HTR-8/SVneo (cell line): Measurements from ENCODE around the gene TAOK1.
"Not testable (repeated sequence)": the region's sequence is repeated elsewhere in the genome, so short reads cannot be mapped to it uniquely, and the experiment has no call there.

Source experiments
- DNase-seq: peaks from one replicate; pipeline ENCODE4 v3.0.0; 2011; ENCODE audit warnings: low spot score, mixed read lengths; ENCODE audit not compliant: insufficient read length
- FAIRE-seq: peaks from 2 replicates; lab custom pipeline; 2011; peaks lifted over from hg19 to GRCh38; lab: Jason Lieb, UNC

TAOK1 gene

DNA sequence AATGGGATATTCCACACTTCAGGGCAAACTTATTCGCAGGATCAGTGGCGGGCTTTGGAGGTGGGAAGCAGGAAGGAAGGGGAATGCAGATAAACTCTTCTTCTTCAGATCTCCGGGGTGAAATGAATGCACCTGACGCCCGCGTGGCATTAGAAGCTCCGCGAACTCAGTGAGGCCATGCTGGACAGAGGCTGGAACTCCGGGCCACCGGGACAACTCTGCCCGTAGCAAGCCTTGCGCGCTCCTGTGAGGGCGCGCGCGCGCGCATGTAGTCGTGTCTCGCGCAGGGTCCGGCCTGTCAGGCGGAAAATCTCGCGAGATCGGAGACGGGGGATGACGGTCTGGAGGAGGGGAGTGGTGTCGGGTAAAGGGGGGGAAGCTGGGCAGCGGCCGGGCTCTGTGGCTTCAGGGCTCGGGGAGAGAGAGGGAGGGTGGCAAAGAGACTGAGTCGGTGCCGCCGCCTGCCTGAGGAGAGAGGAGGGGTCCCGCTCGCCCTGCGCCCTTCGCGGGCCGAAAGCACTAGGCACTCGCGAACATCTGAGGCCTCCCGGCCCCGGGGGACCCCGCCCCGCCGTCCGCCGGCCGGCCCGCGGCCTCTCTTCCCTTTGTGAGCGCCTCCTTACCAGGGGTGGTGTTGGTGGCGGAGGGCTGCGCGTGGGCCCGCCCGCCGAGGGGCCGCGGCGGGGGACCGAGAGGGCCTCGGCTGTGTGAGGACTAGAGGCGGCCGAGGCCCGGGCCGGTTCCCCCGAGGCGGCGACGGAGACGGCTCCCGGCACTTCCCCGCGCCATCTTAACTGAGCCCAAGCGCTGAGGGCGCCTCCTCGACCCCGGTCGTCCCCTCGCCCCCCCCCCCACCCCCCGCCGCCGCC, at the start of gene TAOK1:
Gene TAOK1 (plus strand): TSS at position 382 of the 869 bp plus-strand sequence. CDS start 61,186 bp downstream, outside the sequence.
- peak; percentile 99 for DNase-seq
- FAIRE-seq: peak; percentile 97

DNA sequence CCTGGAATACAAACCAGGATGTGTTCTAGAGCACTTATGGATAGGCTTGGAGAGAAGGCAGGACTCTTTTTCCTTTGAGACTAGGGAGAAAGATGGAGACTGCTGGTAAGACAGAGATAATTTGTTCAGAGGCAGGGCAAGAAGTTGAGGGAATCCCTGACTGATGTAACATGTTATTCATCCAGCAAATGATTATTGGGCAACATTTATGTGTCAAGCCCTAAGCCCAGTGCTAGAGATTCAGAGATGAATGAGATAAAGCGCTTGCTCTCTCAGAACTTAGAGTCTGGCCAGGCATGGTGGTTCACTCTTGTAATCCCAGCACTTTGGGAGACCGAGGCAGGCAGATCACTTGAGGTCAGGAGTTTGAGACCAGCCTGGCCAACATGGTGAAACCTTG, 48.4 kb upstream of the TAOK1 start:
- DNase-seq (peak; percentile 30), FAIRE-seq (no peak)

DNA sequence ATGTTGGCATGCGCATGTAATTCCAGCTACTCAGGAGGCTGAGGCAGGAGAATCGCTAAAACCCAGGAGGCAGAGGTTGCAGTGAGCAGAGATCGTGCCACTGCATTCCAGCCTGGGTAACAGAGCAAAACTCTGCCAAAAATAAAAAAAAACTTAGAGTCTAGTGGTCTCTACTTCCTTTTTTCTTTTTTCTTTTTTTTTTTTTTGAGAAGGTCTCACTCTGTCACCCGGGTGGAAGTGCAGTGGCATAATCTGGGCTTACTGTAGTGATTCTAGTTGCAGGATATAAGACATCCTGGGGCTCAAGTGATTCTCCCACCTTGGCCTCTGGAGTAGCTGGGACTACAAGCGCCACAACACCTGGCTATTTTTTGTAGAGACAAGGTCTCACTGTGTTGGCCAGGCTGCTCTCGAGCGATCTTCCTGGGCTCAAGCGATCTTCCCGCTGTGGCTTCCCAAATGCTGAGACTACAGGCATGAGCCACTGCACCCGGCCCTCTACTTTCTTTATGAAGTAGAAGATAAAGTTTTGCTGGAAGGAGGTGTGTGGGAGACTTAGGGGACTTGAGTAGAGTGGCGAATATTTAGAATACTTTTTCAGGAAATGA, 47.9 kb upstream of the TAOK1 start:
- FAIRE-seq: no peak

DNA sequence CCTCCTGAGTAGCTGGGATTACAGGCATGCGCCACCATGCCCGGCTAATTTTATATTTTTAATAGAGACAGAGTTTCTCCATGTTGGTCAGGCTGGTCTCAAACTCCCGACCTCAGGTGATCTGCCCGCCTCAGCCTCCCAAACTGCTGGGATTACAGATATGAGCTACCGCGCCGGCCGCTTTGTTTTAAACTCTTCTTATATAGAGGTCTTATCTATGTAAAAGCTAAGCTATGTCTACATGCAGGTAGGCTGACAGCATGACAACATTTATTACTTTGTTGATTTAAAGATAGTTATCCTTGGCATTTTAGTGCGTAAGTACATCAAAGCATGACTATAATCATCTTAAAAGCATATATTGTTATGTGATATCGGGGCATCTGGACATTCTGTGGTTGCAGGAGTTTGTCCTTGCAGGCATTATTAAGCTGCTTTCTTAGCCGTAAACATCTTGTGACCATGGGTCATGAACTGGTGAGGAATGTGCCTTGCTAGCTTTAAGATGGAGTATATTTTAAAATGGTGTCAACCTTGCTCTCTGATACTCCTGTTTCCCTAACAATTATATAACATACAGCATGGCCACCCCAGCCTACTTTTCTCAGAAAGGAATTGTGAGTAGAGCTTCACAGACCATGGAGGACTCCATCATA, 45.8 kb upstream of the TAOK1 start:
- no peak for DNase-seq
- no peak for FAIRE-seq

More for the DNA sequence above, 47.9 kb upstream of the TAOK1 start:
- DNase-seq: no peak

DNA sequence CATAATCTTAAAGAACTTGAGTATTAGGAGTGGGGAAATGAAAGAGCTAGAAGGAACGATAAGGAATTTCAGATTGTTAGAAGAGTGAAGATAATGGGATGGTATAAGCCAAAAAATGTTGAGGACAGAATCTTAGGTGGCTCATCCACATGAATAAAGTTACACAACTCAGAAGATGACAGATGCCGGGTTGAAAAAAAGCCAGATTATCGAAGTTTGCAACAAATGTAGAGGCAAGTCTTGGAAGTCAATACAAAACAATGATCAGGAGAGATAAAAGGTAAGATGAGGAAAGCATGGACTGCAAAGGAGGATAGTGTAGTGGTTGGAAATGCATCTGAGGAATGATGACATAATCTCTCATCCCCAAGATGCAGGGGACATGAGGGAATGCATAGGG, 45.1 kb upstream of the TAOK1 start:
- no peak for DNase-seq
- no peak for FAIRE-seq

DNA sequence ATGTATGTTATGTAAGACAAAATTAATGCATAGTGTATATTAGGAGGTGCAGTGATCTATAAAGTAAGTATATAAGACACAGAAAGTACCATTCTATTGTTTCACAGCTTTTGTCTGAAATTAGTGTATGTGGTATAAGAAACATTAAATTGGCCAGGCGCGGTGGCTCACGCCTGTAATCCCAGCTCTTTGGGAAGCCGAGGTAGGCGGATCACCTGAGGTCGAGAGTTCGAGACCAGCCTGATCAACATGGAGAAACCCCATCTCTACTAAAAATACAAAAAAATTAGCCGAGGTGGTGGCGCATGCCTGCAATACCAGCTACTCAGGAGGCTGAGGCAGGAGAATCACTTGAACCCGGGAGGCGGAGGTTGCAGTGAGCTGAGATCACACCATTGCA, 44.7 kb upstream of the TAOK1 start:
- FAIRE-seq, DNase-seq: not testable (repeated sequence)

DNA sequence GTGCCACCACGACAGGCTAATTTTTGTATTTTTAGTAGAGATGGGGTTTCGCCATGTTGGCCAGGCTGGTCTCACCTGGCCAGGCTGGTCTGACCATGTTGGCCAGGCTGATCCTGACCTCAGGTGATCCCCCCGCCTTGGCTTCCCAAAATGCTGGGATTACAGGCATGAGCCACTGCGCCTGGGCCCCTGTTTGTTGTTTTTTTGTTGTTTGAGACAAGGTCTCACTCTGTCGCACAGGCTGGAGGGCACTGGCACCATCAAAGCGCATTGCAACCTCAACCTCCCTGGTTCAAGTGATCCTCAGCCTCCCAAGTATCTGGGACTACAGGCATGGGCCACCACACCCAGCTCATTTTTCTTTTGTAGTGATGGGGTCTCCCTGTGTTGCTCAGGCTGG, 43.7 kb upstream of the TAOK1 start:
- FAIRE-seq (no peak), DNase-seq (no peak)

DNA sequence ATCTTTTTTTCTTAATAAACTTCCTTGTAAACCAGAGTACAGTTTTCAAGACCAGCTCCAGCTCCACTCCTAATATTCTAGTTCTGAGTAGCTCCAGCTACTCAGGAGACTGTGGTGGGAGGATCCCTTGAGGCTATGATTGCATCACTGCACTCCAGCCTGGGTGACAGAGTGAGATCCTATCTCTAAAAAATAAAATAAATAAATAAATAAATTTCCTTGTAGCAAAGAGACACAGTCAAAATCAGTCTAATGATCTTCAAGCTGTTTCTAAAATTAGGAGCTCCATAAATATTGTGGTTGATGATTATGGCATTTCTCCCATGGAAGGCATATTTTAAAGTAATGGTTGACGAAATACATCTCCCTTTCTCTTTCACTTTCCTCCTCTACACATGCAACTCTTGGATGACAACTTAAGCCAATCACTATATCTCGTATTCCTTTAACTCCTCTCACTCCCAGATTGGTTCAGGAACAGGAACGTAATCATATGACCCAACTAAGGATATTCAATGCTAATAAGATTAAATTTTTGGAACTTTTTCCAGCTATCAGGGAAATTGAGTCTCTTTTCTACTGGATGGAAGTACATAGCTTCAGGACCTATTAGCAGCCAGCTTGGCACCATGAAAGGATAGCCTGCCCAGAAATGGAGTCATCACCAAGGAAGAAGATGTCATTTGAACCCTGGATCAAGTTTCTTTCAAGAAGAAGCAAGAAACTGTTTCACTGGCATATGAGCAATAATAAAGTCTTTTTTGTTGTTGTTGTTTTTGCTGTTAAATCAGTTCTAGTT, 42.1 kb upstream of the TAOK1 start:
- FAIRE-seq (no peak), DNase-seq (peak; percentile 60)

DNA sequence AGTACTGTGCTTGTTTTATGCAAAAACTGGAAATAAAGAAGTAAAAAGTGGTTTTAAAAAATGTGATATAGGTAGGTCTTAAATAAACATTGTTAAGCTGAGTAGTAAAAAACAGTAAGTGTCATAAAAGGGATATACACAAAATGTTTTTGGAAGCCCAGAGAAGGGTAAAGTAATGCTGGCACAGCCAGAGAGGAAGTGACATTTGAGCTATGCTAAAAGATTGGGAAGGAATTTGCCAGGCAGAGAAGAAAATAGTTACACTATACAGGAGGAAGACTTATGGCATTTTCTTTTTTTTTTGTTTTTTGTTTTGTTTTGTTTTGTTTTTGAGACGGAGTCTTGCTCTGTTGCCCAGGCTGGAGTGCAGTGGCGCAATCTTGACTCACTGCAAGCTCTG, 40.8 kb upstream of the TAOK1 start:
- DNase-seq (no peak), FAIRE-seq (no peak)

DNA sequence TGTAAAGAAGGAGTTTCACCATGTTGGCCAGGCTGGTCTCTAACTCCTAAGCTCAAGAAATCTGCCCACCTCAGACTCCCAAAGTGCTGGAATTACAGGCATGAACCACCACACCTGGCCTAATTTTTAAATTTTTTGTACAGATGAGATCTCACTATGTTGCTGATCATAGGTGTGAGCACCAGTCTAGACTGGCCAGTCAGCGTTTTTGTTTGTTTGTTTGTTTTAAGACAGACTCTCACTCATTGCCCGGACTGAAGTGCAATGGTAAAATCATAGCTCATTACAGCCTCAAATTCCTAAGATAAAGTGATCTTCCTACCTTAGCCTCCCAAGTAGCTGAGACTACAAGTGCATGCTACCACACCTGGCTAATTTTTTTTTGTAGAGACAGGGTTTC, 38.0 kb upstream of the TAOK1 start:
- no peak for DNase-seq
- no peak for FAIRE-seq

DNA sequence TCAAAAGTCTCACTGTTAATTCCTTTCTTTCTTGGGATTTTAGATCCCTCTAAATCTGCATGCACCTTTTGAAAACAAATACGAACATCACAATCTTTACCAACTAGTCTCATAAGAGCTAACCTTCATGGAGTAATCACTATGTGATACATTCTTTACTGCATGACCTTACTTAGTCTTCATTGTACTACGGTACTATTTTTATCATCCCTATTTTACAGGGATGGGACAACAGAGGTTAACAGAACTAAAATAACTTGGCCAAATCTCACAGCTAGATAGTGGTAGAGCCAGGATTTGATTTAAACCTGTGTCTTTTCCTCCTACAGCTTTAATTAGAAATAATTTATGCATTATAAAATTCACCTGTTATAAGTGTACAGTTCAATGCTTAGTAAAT, 32.9 kb upstream of the TAOK1 start:
- DNase-seq: no peak
- peak; percentile 65 for FAIRE-seq

DNA sequence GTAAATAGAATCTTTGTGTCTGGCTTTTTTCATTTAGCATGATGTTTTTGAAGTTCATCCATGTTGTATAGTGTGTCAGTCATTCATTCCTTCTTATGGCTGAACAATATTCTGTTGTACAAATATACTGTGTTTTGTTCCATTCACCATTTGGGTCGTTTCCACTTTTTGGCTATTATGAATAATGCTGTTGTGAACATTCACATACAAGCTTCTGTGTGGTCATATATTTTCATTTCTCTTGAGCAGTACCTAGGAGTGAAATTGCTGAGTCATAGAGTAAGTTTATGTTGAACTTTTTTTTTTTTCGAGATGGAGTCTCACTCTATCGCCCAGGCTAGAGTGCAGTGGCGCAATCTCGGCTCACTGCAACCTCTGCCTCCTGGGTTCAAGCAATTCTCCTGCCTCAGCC, 32.3 kb upstream of the TAOK1 start:
- no peak for DNase-seq
- no peak for FAIRE-seq

DNA sequence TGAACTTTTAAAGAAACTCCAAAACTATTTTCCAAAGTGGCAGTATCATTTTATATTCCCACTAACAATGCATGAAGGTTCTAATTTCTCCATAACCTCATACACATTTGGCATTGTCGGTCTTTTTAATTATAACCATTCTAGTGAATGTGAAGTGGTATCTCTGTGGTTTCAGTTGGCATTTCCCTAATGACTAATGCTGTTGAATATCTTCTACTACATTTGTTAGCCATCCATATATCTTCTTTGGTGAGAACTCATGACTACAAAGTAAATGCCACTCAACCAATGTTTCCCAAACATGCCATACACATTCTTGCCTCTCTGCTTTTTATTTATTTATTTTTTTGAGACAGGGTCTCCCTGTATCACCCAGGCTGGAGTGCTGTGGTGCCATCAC, 31.7 kb upstream of the TAOK1 start:
- no peak for DNase-seq
- no peak for FAIRE-seq

DNA sequence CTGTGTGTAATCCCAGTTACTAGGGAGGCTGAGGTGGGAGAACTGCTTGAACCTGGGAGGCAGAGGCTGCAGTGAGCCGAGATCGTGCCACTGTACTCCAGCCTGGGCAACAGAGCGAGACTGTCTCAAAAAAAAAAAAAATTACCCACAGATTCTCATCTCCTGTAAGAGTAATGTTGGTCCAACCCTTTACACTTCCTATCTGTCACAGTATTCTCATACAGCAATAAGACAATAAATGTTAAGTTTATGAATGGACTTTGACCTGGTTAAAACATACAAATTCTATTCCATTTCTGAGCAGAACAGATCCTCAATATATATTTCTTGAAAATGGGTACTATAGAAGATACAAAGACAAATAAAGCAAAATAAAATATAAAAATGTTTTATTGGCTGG, 30.4 kb upstream of the TAOK1 start:
- DNase-seq: no peak
- no peak for FAIRE-seq

DNA sequence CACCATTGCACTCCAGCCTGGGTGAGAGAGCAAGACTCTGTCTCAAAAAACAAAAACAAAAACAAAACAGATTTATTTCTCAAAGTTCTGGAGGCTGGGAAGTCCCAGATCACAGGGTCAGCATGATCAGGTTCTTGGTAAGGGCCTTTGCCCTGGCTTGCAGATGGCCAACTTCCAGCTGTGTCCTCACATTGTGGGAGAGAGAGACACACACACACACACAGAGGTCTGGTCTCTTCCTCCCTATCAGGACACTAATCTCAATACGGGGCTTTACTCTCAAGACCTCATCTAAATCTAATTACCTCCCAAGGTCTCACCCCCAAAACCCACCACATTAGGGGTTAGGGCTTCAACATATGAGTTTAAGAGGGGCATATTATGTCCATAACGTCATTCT, 26.4 kb upstream of the TAOK1 start:
- DNase-seq: no peak
- FAIRE-seq: peak; percentile 4

DNA sequence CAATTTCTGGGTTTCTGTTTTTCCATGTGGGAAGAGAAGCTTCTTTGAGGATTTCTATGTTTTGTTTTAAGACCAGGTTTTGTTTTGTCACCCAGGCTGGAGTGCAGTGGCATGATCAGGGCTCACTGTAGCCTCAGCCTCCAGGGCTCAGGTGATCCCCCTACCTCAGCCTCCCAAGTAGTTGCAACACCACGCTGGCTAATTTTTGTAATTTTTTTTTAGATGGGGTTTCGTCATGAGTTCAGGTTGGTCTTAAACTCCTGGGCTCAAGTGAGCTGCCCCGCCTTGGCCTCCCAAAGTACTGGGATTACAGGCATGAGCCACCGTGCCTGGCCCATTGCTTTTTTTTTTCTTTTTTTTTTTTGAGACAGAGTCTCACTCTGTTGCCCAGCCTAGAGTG, 25.5 kb upstream of the TAOK1 start:
- FAIRE-seq: no peak
- DNase-seq: no peak

DNA sequence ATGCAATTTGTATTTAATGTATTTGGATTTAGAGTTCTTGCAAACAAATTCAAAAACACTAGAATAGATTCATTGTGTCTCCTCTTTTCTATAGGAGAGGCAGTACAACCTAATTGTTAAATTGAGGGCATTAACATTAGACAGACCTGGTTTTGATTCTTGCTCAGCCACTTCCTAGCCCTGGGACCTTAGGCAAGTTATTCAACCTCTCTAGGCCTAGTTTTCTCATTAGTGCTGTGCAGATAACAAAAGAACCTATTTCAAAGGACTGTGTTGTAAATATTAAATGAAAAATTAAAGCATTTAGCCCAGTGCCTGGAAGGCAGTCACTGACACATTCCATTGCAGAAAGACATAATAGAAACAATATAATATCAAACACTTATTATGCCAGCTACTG, 22.0 kb upstream of the TAOK1 start:
- DNase-seq (no peak), FAIRE-seq (no peak)

DNA sequence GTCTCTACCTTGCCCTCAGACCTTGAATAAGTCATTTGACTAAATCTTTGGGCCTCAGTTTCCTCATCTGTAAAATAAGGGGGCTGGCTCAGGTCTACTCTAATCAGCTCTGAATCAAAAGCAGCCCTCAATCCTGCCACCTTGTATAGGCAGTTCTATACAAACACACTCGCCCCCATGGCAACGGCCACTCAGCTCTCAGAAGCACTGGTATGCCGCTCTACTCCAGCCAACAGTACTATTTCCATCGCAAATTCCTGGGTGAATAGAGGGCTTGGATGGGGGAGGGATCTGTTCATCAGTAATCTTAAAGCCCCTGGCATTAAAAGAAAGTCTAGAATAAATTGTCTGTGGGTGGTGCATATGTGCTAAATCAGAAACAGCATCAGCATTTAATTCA, 21.2 kb upstream of the TAOK1 start:
- FAIRE-seq: no peak
- DNase-seq: no peak

DNA sequence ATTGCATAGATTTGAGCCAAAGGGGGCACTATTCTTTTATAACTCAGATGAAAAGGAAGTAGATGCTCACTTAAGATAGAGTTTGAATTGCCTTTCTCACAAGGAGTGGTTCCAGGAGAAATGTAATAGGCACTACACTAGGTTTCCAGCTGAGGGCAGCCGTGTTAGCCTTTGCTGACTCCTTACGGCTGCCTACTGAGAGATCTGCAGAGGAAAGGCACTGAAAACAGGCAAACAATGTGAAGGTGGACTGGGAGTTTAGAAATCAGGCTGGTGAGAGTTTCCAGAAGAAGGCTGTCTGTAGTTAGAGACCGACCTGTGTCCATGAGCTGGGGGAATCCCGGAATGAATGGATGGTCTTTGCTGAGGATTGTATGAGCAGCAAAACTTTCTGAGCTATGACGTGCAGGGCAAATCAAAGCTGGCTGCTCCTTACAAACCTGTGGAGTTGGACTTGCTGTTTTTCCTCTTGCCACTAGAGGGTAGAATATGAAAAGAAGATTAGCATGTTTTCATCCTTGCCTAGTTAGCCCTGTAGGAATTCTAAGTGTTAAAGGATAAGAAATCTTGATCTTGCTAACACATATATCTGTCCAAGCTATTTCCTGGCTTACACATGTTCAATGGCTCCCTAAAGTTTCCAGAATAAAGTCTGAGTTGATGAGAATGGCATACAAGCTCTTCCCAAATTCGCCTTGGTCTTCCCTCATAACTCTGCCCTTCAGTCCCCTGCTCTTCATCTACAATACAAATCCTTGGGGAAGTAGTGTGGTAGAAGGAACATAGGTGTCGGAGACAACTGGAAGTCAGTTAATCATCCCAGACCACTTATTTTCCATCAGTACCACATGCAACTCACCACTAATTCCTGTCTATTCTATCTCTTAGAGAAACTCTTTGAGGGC, 20.1 kb upstream of the TAOK1 start:
- peak; percentile 88 for FAIRE-seq

More for the DNA sequence above, 20.1 kb upstream of the TAOK1 start:
- peak; percentile 87 for DNase-seq
